ENCODE data around the gene L3MBTL4. TPM values are rescaled to one million over a fixed set of nuclear protein-coding genes. Genes with fewer than 3 reads are reported as not detected.

Gene L3MBTL4
- total and polyA plus RNA-seq, 9 donors: 4.2 to 79.1 (median 23.7) TPM

GRCh38 chr18:6368017-6368416 is 46.7 kb downstream of the L3MBTL4 start:
- WGBS, 3 donors: 91 to 97% (median 95%) methylated on average over 6 of the region's 6 CpGs
- Histone ChIP-seq H3K27me3 (no peaks in the 10 kb centered on the region), H3K4me1 (ENCODE audit: insufficient read depth) (peaks cover 6% of the 10 kb centered on the region), H3K36me3 (no peaks in the 10 kb centered on the region), H3K4me3 (no peak overlapping the region), H3K9me3 (no peaks in the 10 kb centered on the region), H3K27ac (no peak overlapping the region)
- intact Hi-C loops (cut with DNase I): no loop called here
- DNase-seq: no peak
- no peak for TF ChIP-seq POLR2A (IDR thresholded peaks at IDR 0.05)
- no peak for TF ChIP-seq EP300 (IDR thresholded peaks at IDR 0.05)
- TF ChIP-seq CTCF (IDR thresholded peaks at IDR 0.05): no peak

- Histone ChIP-seq H3K27me3 (no peaks in the 10 kb centered on the region), H3K4me1 (ENCODE audit: insufficient read depth) (peaks cover 5% of the 10 kb centered on the region), H3K9me3 (no peaks in the 10 kb centered on the region), H3K27ac (no peak overlapping the region), H3K36me3 (no peaks in the 10 kb centered on the region), H3K4me3 (no peak overlapping the region)
- WGBS, 3 donors: 70 to 92% (median 81%) methylated on average over 3 of the region's 3 CpGs
- DNase-seq: no peak
- TF ChIP-seq CTCF (IDR thresholded peaks at IDR 0.05): no peak
- TF ChIP-seq EP300 (IDR thresholded peaks at IDR 0.05): no peak
- no peak for TF ChIP-seq POLR2A (IDR thresholded peaks at IDR 0.05)
- intact Hi-C loops (cut with DNase I): no loop called here
Observed at GRCh38 chr18:6367208-6367607, 47.5 kb downstream of the L3MBTL4 start.

- TF ChIP-seq CTCF (IDR thresholded peaks at IDR 0.05) (no peak), EP300 (IDR thresholded peaks at IDR 0.05) (no peak), POLR2A (IDR thresholded peaks at IDR 0.05) (no peak)
- H3K9me3 ChIP-seq: no peaks in the 10 kb centered on the region
Observed at GRCh38 chr18:6366776-6367175, 47.9 kb downstream of the L3MBTL4 start.

GRCh38 chr18:6365385-6365784 is 49.3 kb downstream of the L3MBTL4 start:
- H3K4me1 ChIP-seq (ENCODE audit: insufficient read depth): peaks cover 2% of the 10 kb centered on the region
- no peaks in the 10 kb centered on the region for H3K27me3 ChIP-seq
- DNase-seq: no peak

More at GRCh38 chr18:6366776-6367175, 47.9 kb downstream of the L3MBTL4 start:
- Histone ChIP-seq H3K27me3 (no peaks in the 10 kb centered on the region), H3K4me3 (no peak overlapping the region), H3K4me1 (ENCODE audit: insufficient read depth) (peaks cover 5% of the 10 kb centered on the region), H3K27ac (no peak overlapping the region), H3K36me3 (no peaks in the 10 kb centered on the region)
- DNase-seq: no peak
- intact Hi-C loops (cut with DNase I): no loop called here
- 78 to 81% (median 81%) methylated on average over 4 of the region's 4 CpGs for WGBS, 3 donors

More at GRCh38 chr18:6365385-6365784, 49.3 kb downstream of the L3MBTL4 start:
- H3K9me3 ChIP-seq: no peaks in the 10 kb centered on the region
- no peaks in the 10 kb centered on the region for H3K36me3 ChIP-seq
- intact Hi-C loops (cut with DNase I): no loop called here
- TF ChIP-seq POLR2A (IDR thresholded peaks at IDR 0.05) (no peak), CTCF (IDR thresholded peaks at IDR 0.05) (no peak), EP300 (IDR thresholded peaks at IDR 0.05) (no peak)
- H3K27ac ChIP-seq: no peak overlapping the region
- no peak overlapping the region for H3K4me3 ChIP-seq
